NCI-H345 treated with DMSO at 0.1 percent for 48 hours (cell line): ENCODE results near the gene SLC25A18.
"Not testable (repeated sequence)": the region's sequence is repeated elsewhere in the genome, so short reads cannot be mapped to it uniquely, and the experiment has no call there.

ENCODE experiments used
- DNase-seq: peaks from one replicate; lab custom pipeline; 2025; ENCODE audit not compliant: unreplicated experiment; lab: John Stamatoyannopoulos, UW

The SLC25A18 gene

DNA sequence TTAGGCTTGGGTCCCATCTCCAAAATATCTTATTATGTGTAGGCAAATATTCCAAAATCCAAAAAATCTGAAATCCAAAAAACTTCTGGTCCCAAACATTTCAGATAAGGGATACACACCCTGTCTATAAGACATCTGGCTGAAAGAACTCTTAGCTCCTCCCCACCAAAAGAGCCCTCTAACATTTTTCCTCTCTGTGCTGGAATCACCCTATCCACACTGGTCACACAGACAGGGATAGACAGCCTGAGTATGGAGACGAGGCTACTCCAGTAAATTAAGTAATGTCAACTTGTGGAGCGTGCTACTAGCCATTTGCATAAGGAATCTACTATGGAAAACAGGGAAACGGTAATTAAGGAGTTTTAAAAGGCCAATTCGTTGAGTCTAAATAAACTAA, 40.4 kb downstream of the SLC25A18 start:
- DNase-seq: no peak

DNA sequence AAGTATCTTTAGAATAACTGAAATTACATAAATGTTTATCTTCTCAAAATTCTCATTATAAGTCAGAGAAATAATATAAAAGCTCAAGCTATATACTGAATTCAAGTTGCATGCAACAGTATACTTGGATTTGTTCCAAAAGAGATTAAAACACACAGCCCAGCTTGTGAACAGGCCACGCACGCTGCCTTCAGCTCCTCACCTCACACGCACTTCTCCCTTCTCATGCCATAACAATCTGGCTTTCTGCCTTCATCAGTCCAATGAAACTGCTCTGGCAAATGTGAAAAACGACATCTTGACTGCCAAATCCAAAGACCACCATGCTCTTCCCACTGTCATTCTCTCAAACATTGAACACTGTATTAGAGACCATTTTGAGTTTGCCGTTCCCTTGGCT, 43.2 kb downstream of the SLC25A18 start:
- DNase-seq: no peak

- DNase-seq: no peak
Observed at GRCh38 chr22:17607891-17608521, 44.7 kb downstream of the SLC25A18 start.

GRCh38 chr22:17612057-17612456, 48.8 kb downstream of the SLC25A18 start:
- DNase-seq: no peak

- DNase-seq: no peak
Observed at GRCh38 chr22:17613280-17613679, 50.0 kb downstream of the SLC25A18 start.

- DNase-seq: no peak
Observed at GRCh38 chr22:17627961-17628405, 64.7 kb downstream of the SLC25A18 start.

GRCh38 chr22:17628406-17629172, 65.3 kb downstream of the SLC25A18 start, which contains the start of gene ATP6V1E1:
TSS of gene ATP6V1E1 (minus strand) at chr22:17628749. CDS start at chr22:17628635, 114 bp downstream.
- peak; percentile 60 for DNase-seq

DNA sequence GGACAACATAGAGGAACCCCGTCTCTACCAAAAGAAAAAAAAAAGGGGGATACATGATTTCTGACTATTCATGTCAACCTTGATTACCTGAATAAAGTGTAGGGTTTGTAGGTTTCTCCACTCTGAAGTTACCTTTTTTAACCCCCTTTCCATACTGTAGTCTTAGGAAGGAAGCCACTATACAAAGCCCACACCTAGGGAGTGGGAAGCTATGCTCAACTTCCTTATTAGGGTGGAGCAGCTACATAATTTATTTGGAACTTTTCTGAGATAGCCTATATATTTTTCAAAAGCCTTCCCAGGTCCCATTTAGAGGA, 65.8 kb downstream of the SLC25A18 start:
- no peak for DNase-seq

GRCh38 chr22:17629641-17630040, 66.3 kb downstream of the SLC25A18 start:
- no peak for DNase-seq

- no peak for DNase-seq
Observed at GRCh38 chr22:17631076-17631565, 67.8 kb downstream of the SLC25A18 start.

DNA sequence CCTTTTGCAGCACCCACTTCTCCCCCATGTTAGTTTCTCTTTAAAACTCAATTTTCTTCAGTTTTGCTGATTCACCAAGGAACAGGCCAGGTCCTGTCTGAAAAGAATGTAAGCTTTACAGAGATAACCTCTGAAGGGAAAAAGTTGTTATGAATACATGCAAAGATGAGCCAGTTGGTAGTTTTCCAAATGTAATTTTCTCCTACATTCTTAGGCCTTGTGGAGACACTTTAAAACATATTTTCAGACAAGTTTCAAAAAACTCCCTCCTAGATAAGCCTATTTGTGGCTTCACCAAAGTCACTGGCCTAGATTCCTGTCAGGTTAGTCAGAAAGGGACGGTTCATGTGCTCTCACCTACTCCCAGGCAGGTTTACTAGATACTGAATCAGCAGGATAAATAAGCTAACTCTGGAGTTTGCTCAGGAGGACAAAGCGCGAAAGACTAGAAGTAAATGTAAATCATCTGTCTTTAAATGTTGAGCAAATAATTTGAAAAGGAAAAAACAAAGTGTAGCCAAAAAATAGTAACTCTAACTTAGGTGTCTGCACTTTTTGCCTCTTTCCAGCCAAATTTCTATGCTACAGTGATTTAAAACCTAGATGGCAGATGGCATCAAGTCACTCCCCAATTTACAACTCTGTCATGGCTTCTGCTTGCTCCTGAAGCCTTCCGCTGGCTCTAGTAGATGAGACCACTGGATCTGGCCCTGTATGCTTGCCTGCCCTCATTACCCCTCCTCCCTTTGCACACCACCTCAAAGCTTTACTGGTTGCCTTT, 70.1 kb downstream of the SLC25A18 start:
- no peak for DNase-seq

DNA sequence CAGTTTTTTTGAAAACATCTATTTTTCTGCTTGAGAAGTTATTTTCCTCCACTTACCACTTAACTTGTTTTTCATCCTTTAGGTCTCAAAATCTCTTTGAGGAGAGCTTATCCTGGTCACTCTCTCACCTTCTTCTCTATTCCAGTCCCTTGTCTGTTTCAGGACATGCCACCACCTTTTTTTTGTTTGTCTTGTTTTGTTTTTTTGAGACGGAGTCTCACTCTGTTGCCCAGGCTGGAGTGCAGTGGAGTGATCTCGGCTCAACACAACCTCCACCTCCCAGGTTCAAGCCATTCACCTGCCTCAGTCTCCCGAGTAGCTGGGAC, 70.7 kb downstream of the SLC25A18 start:
- no peak for DNase-seq

DNA sequence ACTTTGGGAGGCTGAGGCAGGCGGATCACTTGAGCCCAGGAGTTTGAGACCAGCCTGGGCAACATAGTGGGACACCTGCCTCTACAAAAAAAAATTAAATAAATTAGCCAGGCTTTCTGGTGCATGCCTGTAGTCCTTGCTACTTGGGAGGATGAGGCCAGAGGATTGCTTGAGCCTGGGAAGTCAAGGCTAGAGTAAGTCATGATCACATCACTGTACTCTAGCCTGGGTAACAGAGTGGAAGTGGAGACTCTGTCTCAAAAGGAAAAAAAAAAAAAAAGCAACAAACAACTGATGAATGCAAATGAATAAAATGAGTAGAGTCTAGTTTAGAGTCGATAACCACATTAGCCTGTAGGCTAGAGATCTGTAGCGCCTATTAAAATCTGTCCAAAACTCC, 71.4 kb downstream of the SLC25A18 start:
- DNase-seq: no peak

GRCh38 chr22:17636850-17637249, 73.6 kb downstream of the SLC25A18 start:
- DNase-seq: not testable (repeated sequence)

DNA sequence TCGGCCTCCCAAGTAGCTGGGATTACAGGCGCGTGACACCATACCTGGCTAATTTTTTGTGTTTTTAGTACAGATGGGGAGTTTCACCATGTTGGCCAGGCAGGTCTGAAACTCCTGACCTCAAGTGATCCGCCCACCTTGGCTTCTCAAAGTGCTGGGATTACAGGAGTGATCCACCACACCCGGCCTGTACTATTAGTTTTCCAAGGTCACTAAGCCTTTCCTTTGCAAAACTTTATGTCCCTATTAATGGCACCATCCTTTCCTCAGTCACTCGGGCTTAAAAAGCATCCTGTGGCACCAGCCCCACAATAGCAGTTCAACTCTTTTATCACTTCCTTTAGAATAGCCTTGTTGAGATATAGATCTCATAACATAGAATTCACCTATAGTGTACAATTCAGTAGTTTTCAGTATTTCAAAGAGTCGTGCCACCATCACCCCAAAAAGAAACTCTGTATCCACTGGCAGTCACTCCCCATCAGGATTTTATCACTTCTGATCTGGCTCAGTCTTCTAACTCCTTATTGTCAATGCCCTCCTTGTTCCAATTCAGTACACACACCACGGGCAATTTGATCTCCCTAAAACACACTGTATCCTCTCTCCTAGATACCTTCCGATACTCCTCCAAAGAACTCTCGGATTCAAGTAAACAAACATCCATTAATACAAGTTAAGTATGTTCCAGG, 74.3 kb downstream of the SLC25A18 start:
- no peak for DNase-seq

GRCh38 chr22:17638182-17638431, 74.8 kb downstream of the SLC25A18 start:
- DNase-seq: no peak

DNA sequence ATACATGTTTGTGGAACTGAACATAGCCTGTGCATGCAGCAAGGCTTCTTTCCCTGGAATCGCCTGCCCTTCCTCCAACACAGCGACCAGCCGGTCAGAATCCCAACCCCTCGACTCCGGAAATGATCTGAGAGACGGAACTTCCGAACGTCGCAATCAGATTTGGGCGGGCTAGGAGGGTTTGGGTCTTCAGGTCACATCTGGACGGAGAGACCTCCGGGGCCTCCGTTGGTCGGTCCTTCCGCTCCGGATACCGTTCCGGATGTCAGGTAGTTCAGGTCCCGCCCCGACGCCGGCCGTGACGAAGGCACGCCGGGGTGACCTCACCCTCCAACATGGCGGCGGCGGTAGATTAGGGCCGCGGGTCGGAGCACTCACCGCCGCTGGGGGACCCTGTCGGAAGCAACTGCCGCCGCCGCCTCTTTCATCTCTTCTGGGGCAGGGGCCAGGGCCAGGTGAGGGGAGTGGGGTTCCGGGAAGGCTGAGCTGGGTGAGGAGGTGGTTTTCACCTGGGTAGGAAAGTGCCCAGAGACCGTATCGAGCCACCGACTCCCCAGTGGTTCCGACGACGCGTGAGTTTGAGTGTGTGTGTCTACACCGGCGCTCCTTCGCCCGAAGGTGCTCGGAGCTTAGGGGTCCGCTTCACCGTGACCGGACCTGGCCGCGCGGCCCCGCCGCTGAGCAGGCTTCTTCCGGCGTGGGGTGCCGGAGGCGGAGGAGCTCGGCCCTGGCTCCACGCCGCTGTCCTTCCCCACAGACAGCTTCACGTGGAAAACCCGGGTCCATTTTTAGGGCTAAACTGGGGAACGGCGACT, 75.3 kb downstream of the SLC25A18 start, which contains the start of gene BCL2L13:
BCL2L13 (plus strand) TSS at position 326 of the 815 bp plus-strand sequence. CDS start 16,955 bp downstream, outside the sequence.
- peak; percentile 34 for DNase-seq

- peak; percentile 11 for DNase-seq
Observed at GRCh38 chr22:17639247-17639741, 76.0 kb downstream of the SLC25A18 start.
